ENCODE data around the gene ANKH.

ANKH gene

GRCh38 chr5:14790911-14791310 lies 80.7 kb downstream of the ANKH start:
- no peak for DNase-seq (ENCODE audit: low read depth)

DNA sequence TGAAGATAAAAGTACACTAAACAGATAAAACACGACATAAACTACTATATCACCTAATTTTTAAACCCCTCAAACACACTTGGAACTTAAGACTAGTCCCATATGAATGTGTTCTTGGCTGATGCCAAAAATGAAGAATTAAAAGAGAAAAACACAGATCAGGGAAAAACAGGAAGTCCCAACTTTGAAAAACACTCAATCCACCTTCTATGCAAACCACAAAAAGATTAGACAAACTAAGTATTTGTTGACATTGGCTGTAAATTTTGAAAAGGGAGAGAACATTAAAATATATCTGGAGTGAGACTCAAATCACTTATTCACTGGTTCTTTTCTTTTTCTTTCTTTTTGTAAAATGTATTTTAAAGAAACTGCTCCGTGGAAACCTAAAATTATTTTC lies 81.4 kb downstream of the ANKH start:
- DNase-seq (ENCODE audit: low read depth), result no peak

DNA sequence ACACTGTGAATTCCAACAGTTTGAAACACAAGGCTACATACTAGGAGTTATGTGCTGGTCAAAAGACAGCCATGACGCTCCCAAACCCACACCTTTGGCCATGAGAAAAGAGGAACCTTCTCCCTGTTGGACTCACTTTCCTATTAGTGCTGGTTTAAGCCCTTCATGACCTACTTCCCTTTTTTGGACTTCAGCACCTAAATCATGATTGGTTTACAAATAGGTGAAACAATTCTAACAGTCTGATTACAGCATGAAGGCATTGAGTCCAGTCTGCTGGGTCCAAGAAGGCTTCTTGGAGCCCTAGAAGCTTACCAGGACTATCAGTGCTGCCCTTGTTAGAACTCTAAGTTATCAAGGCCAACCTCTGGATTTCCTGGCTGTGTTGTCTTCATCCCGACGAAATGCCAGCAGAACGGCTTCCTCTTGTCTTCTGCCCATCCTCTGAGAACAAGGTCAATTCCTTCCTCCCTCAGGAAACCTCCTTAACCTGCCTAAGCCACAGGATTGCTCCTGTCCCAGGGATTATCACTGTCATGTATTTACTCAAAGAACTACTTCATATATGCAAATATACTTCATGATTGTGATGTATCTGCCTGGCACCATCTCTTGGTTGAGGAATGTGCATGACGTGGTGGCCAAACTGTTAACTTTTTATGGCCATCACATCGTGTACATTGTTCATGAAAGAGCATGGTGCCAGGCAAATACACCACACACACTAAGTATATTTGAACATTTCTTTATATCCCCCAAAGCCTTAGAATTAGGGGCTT lies 83.6 kb downstream of the ANKH start:
- no peak for DNase-seq (ENCODE audit: low read depth)

GRCh38 chr5:14783691-14784090 lies 87.9 kb downstream of the ANKH start:
- DNase-seq (ENCODE audit: low read depth), result no peak

- no peak for DNase-seq (ENCODE audit: low read depth)
Observed at GRCh38 chr5:14782591-14782990, 89.0 kb downstream of the ANKH start.

DNA sequence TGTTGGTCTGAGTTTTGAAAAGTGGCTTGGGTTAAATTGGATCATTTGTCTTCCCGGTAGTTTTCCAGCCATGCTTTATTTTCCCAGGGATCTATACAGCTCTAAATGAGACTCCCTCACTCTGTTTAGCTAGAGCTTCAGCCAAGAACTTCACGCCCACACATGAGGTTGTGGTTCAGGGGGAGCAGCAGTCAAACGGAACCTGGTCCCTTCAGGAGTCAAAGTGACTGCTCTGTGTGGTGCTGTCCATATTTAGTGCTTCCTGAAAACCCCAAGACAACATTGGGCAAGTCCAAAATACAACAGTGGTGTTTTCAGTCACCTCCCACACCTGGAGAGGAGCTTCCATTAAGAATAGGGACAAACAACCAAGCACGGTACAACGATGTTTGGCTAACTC lies 90.5 kb downstream of the ANKH start:
- no peak for DNase-seq (ENCODE audit: low read depth)

DNA sequence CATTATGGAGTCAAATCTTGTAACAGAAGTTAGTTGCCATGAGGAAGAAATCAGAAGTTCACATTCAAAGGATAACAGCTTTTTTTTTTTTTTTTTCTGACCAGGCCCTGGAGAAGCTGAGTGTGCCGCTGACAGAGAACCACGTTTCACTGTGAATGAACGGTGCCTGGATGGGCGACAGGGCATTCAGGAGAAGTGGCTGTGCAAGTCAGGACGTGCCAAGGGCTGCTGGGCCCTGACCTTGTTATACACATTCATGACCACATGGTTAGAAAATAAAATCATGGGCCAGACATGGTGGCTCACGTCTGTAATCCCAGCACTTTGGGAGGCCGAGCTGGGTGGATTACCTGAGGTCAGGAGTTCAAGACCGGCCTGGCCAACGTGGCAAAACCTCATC lies 91.6 kb downstream of the ANKH start:
- DNase-seq (ENCODE audit: low read depth), result no peak

GRCh38 chr5:14778792-14779070 lies 92.8 kb downstream of the ANKH start:
- no peak for DNase-seq (ENCODE audit: low read depth)

DNA sequence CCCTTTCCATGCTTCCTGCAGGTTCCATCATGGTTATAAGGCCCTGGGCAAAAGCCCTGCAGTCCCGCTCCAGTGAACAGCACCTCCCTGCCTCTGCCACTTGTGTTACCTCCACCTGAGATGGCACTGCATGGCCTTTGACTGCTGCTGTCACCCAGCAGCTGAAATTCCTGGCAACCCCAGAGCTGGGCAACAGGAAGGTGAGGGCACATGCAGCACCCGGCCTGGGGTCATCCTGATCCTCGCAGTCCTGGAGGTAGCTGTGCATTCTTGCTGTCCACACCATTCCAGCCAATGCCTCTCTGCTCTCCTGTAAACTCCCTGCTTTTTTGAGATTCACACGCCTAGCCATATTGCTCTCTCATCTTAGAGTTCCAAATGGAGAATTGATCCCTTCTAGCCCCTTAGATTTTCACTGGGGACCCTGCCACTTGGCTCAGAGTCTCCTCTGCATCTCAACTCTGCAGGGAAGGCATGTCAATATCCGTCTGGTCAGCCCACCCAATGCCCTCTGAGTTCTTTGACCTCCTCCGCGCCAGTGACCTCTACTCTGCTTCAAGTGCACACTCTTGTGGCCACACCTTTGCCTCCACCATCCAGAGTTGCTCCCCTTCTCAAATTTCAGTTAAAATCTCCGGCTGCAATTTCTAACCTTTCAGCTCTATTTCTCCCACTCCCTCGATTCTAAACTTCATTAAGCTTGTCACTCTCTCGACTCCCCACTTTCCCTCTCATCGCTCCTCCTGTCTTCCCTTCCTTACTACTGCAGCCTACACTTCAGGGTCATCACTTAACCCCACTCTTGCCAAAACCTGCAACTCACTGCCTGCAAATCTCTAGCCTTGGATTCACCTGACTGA lies 93.4 kb downstream of the ANKH start:
- DNase-seq (ENCODE audit: low read depth), result no peak

DNA sequence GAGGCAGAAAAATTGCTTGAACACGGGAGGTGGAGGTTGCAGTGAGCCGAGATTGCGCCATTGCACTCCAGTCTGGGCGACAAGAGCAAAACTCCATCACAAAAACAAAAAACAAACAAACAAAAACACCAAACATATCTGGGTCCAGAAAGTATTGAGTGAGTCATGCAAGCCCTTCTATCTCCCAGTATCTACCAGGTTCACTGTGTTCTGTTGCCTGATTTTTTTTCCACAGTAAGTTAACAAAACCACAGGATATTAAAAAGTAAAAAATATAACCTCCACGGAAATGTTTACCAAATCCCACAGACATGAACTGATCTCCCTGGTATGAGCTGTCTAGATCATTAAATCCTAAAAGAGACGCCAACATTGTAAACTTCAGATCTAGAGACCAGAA lies 94.4 kb downstream of the ANKH start:
- no peak for DNase-seq (ENCODE audit: low read depth)

- no peak for DNase-seq (ENCODE audit: low read depth)
Observed at GRCh38 chr5:14776602-14777001, 95.0 kb downstream of the ANKH start.

- no peak for DNase-seq (ENCODE audit: low read depth)
Observed at GRCh38 chr5:14775857-14776256, 95.7 kb downstream of the ANKH start.

DNA sequence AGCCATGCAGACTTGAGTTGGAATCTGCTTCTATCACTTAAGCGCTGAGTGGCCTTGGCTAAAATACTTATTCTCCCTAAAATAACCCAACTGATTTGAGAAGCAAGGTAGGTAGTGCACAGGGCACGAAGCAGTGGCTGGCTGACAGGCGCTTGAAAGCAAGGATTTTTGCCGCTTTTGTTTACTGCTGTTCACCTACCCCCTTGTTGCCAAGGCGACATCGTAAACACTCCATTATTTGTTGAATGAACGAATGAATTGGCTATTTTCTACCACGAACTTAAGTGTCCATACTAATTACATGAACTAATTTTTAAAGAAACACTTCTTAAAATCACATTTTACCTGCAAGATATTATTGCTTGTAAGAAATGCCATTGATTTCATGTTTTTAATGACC lies 98.0 kb downstream of the ANKH start:
- no peak for DNase-seq (ENCODE audit: low read depth)

DNA sequence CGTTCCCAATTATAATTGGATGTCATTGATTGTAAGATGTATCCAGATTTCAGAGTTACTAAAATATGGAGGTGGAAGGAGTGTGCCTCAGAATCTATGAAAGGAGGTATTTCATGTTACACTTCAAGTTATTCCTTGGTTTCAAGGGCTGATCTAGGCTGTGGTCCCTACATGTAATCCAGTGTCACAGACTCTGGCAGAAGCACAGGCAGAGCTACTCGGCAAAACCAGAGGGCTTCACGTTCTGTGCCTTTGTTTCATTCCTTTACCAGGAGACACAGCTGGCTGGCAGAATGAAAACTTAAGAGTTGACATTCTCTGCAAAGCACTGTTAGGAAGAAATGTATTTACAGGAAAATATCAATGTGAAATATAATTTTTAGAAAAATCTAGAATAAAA lies 99.6 kb downstream of the ANKH start:
- DNase-seq (ENCODE audit: low read depth), result no peak

GRCh38 chr5:14771189-14771588 lies 100.4 kb downstream of the ANKH start:
- no peak for DNase-seq (ENCODE audit: low read depth)

- no peak for DNase-seq (ENCODE audit: low read depth)
Observed at GRCh38 chr5:14768508-14769365, 102.8 kb downstream of the ANKH start.

- DNase-seq (ENCODE audit: low read depth), result no peak
Observed at GRCh38 chr5:14767735-14768507, 103.7 kb downstream of the ANKH start.

- no peak for DNase-seq (ENCODE audit: low read depth)
Observed at GRCh38 chr5:14767053-14767452, 104.5 kb downstream of the ANKH start.

- DNase-seq (ENCODE audit: low read depth), result no peak
Observed at GRCh38 chr5:14766584-14766983, 105.0 kb downstream of the ANKH start.

GRCh38 chr5:14765587-14765986 lies 106.0 kb downstream of the ANKH start:
- DNase-seq (ENCODE audit: low read depth), result no peak

- DNase-seq (ENCODE audit: low read depth), result no peak
Observed at GRCh38 chr5:14762549-14763216, 108.9 kb downstream of the ANKH start.

Measured in fibroblast of gingiva (primary cell).